Heart left ventricle (tissue), 16 donors: ENCODE results near the gene REEP1. TPM values are rescaled to one million over a fixed set of nuclear protein-coding genes. Genes with fewer than 3 reads are reported as not detected.

ENCODE experiments used
- ATAC-seq, 4 donors: fragments of 200-7000 bp; cut with Tn5 transposase; one replicate each; pipeline ENCODE4 v1.9.1; 2020 to 2022; ENCODE audit warnings: moderate library complexity in 4 of 4, mild to moderate bottlenecking in 3 of 4, moderate number of reproducible peaks in 1 of 4
- DNase-seq, 5 donors: peaks; one replicate each; pipeline ENCODE4 v3.0.0-alpha.2; 2020
- H3K27ac ChIP-seq, 12 donors: fragments of 200-600 bp; sonication (generic) in 4 of 12; one replicate each; pipeline versions ENCODE4 v1.5.0 to v1.8.0; 2016 to 2022; ENCODE audit warnings: mild to moderate bottlenecking in 2 of 12
- H3K27me3 ChIP-seq, 9 donors: fragments of 200-600 bp; sonication (generic) in 2 of 9; one replicate each; pipeline versions ENCODE4 v1.5.1 to v1.8.0; 2016 to 2022; ENCODE audit warnings: mild to moderate bottlenecking in 3 of 9
- H3K36me3 ChIP-seq, 9 donors: fragments of 200-600 bp; sonication (generic) in 2 of 9; one replicate each; pipeline versions ENCODE4 v1.5.0 to v1.8.0; 2018 to 2022; ENCODE audit warnings: mild to moderate bottlenecking in 2 of 9
- H3K4me1 ChIP-seq, 12 donors: fragments of 200-600 bp; sonication (generic) in 4 of 12; one replicate each; pipeline versions ENCODE4 v1.5.0 to v1.8.0; 2016 to 2022; ENCODE audit warnings: mild to moderate bottlenecking in 3 of 12
- H3K4me3 ChIP-seq, 12 donors: fragments of 200-600 bp; sonication (generic) in 4 of 12; one replicate each; pipeline versions ENCODE4 v1.5.0 to v1.8.0; 2017 to 2022; ENCODE audit warnings: mild to moderate bottlenecking in 9 of 12, moderate library complexity in 4 of 12
- H3K9me3 ChIP-seq, 12 donors: fragments of 200-600 bp; sonication (generic) in 4 of 12; one replicate each; pipeline versions ENCODE4 v1.5.0 to v1.8.0; 2016 to 2022; ENCODE audit warnings: mild to moderate bottlenecking in 1 of 12
- POLR2A ChIP-seq, 2 donors: fragments of 450-650 bp; IDR thresholded peaks; one replicate each; pipeline ENCODE4 v1.6.1; 2017; ENCODE audit warnings: antibody characterized with exemption in 2 of 2, mild to moderate bottlenecking in 2 of 2, moderate library complexity in 2 of 2
- WGBS, 4 donors: extraction: QIAGEN DNeasy Blood & Tissue Kit in 2 of 4; methylation state at CpG; one replicate each; pipeline versions ENCODE4 v1.1.5 to v1.1.7; 2013 to 2018; 5-methylcytosine and 5-hydroxymethylcytosine counted together
- intact Hi-C, 10 donors: fragments of 100-400 bp; cut with DNase I; formaldehyde crosslinking; loops; one replicate each; pipeline versions ENCODE4 v1.11.1 to v1.14.2; 2022
- polyA plus RNA-seq, 2 donors: library from polyadenylated mRNA; stranded (reverse); fragments of 200-250 nt; gene quantifications; one replicate each; pipeline ENCODE4 v1.2.3, GENCODE V29; 2013
- total RNA-seq, 9 donors: library from RNA; depleted of rRNA in 2 of 9; stranded (reverse); fragments of >200 nt in 2 of 9; fragmentation: NEBNext Ultra II Directional in 3 of 9; extraction: Animal tissue kit (Norgen Biotek cat#: 25700) in 3 of 9; gene quantifications; one replicate each; pipeline versions ENCODE4 v1.1.0 to v1.2.4, GENCODE V29; 2016 to 2023
- TF ChIP-seq, protein P1 (sequence below), 12 donors: fragments of 200-600 bp; sonication (generic) in 4 of 12; IDR thresholded peaks; one replicate each; pipeline versions ENCODE4 v1.5.0 to v1.8.0; 2018 to 2022; ENCODE audit warnings: antibody characterized with exemption in 12 of 12, mild to moderate bottlenecking in 5 of 12
- donor health status: ischemic (EF 13 %, LVEDD 7.1; RV severe dilation, severe dysfunction).
- donor health status: healthy with polysubstance abuse.
- donor health status: DM: no; HTN: yes; CAD: no.
- donor health status: DM: no; HTN: no; CAD: no.
- donor health status: ischemic (EF 25% LVEDD 6.9; RV normal size, moderate dysfunction).
- donor health status: ischemic (EF 25% LVEDD 5.7; RV mildly dilated, moderate dysfunction).
- donor health status: healthy.
- donor health status: DM: yes; HTN: yes; CAD: no.
- donor health status: ischemic (EF 35%, LVEDD 5.7; RV mildly dilated, moderate dysfunction).
- donor health status: nonischemic (EF 11% LVEDD 7.7; RV severe dilation, severe dysfunction).
- donor health status: DM: yes; HTN: yes; CAD: no.
- donor health status: PGD.
- donor health status: ischemic (EF 29% LVEDD 5.4; RV normal size, mild dysfunction).
- donor health status: nonischemic (EF 23%, LVEDD 6.1; RV moderate dilation, normal function).

REEP1 gene
- total and polyA plus RNA-seq, 11 donors: 13.6 to 43.4 (median 27.6) TPM

DNA sequence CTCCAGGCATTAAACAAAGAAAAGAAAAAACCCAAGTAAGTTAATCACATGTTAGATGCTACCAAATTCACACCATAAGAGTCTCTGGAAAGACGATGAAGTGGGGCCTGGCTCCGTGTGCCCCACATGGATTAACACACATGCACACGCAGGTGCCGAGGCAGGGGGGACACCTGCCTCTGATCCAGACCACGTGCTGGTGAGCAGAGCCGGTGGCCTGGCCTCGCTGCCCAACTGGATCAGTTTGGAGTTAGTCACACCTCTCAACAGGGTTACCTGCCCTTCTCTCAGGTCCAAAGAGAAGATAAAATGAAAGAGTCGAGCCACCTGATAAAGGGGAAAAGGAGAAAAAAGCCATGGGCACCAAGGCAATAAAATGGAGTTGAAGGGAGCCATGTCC, 97.7 kb downstream of the REEP1 start:
- H3K36me3 ChIP-seq: peaks cover 0 to 3% (median 0%) of the 10 kb centered on the region in 9 donors
- DNase-seq: no peak
- H3K27ac ChIP-seq: no peak overlapping the region
- H3K4me3 ChIP-seq: no peak overlapping the region
- no peak for TF ChIP-seq POLR2A (IDR thresholded peaks at IDR 0.05)
- TF ChIP-seq, protein P1, sequence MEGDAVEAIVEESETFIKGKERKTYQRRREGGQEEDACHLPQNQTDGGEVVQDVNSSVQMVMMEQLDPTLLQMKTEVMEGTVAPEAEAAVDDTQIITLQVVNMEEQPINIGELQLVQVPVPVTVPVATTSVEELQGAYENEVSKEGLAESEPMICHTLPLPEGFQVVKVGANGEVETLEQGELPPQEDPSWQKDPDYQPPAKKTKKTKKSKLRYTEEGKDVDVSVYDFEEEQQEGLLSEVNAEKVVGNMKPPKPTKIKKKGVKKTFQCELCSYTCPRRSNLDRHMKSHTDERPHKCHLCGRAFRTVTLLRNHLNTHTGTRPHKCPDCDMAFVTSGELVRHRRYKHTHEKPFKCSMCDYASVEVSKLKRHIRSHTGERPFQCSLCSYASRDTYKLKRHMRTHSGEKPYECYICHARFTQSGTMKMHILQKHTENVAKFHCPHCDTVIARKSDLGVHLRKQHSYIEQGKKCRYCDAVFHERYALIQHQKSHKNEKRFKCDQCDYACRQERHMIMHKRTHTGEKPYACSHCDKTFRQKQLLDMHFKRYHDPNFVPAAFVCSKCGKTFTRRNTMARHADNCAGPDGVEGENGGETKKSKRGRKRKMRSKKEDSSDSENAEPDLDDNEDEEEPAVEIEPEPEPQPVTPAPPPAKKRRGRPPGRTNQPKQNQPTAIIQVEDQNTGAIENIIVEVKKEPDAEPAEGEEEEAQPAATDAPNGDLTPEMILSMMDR (IDR thresholded peaks at IDR 0.05): no peak
- WGBS, 4 donors: 92 to 94% (median 92%) methylated on average over 8 of the region's 8 CpGs
- H3K9me3 ChIP-seq: peaks cover 0 to 6% (median 0%) of the 10 kb centered on the region in 12 donors
- H3K27me3 ChIP-seq: no peaks in the 10 kb centered on the region
- intact Hi-C loops: no loop called here
- H3K4me1 ChIP-seq: peaks cover 0 to 36% (median 8%) of the 10 kb centered on the region in 12 donors
- ATAC-seq: no peak

DNA sequence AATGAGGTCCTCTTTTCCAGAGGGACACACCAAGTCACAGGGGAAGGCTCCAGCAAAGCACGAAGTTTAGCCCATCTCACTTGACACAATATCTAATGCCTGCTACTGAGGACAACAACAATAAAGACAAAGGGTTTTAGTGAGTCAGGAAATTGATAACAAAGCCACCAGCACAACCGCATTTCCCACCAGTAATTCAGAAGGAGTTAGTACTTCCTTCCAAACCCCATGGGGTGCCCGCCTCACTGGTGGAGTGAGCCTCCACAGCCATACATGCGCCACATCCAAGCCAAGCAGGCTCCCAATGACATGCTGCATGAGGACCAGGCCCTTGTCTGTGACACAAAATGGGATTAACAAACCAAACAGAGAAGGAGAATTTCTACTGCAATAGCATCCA, 98.1 kb downstream of the REEP1 start:
- no peak for DNase-seq
- Histone ChIP-seq H3K36me3 (peaks cover 0 to 3% (median 0%) of the 10 kb centered on the region in 9 donors), H3K4me1 (peaks cover 0 to 37% (median 12%) of the 10 kb centered on the region in 12 donors)

DNA sequence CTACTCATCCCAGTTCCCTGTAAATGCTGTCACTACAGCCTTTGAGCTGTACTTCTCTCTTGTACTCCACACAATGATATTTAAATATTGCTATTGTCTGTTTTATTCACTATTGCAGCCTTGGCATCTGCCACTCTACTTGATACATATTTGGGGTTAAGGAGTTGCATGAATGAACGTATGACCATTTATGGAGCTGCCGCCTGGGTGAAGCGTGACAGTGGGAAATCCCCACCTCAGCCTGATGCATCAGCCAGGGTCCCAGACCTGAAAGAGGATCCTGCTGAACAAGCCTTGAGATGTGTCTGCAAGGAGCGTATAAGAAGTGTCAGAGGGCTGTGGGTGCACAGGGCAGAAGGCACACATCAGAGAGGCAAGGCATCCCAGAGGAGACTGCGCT, 99.1 kb downstream of the REEP1 start:
- Histone ChIP-seq H3K36me3 (peaks cover 0 to 3% (median 0%) of the 10 kb centered on the region in 9 donors), H3K4me3 (no peak overlapping the region), H3K4me1 (peaks cover 0 to 31% (median 10%) of the 10 kb centered on the region in 12 donors), H3K27ac (no peak overlapping the region), H3K9me3 (no peaks in the 10 kb centered on the region), H3K27me3 (no peaks in the 10 kb centered on the region)
- WGBS, 4 donors: 87 to 92% (median 90%) methylated on average over 5 of the region's 5 CpGs
- intact Hi-C loops: no loop called here
- no peak for ATAC-seq
- TF ChIP-seq, protein P1 (IDR thresholded peaks at IDR 0.05): no peak
- TF ChIP-seq POLR2A (IDR thresholded peaks at IDR 0.05): no peak
- no peak for DNase-seq

More for the DNA sequence above, 98.1 kb downstream of the REEP1 start:
- 50 to 62% (median 58%) methylated on average over 4 of the region's 4 CpGs for WGBS, 4 donors
- peaks cover 0 to 2% (median 0%) of the 10 kb centered on the region in 12 donors for H3K9me3 ChIP-seq
- H3K27ac ChIP-seq: no peak overlapping the region
- intact Hi-C loops: no loop called here
- no peak overlapping the region for H3K4me3 ChIP-seq
- no peak for TF ChIP-seq POLR2A (IDR thresholded peaks at IDR 0.05)
- TF ChIP-seq, protein P1 (IDR thresholded peaks at IDR 0.05): no peak
- no peak for ATAC-seq
- no peaks in the 10 kb centered on the region for H3K27me3 ChIP-seq

DNA sequence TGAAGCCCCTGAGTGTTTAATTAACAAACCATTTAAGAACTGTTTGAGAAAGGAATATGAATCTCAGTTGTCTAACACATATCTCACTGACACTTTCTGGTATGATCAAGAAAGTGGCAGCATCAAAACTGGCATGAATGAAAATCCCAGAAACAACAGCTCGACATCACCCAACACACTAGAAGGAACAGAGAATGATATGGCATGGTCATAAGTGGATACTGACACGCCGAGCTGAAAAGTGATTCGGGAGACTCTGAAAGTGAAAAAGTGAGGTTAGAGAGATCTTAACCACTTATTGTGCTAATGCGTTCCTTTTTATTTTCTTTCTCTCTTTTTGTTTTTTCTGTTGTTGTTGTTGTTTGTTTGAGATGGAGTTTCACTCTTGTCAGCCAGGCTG, 100.3 kb downstream of the REEP1 start:
- Histone ChIP-seq H3K27me3 (no peaks in the 10 kb centered on the region), H3K9me3 (no peaks in the 10 kb centered on the region), H3K36me3 (peaks cover 0 to 7% (median 0%) of the 10 kb centered on the region in 9 donors), H3K4me3 (no peak overlapping the region), H3K27ac (no peak overlapping the region), H3K4me1 (peaks cover 0 to 29% (median 9%) of the 10 kb centered on the region in 12 donors)
- TF ChIP-seq POLR2A (IDR thresholded peaks at IDR 0.05): no peak
- TF ChIP-seq, protein P1 (IDR thresholded peaks at IDR 0.05): no peak
- DNase-seq (no peak), ATAC-seq (no peak)
- 69 to 88% (median 78%) methylated on average over 5 of the region's 5 CpGs for WGBS, 4 donors
- intact Hi-C loops: no loop called here
